Ovary (tissue), 3 donors: ENCODE results near the gene UBE2N.
"Not testable (repeated sequence)": the region's sequence is repeated elsewhere in the genome, so short reads cannot be mapped to it uniquely, and the experiment has no call there.

Experiments
- CTCF ChIP-seq, 3 donors: fragments of 450-650 bp in 2 of 3; fragments of 200-600 bp in 1 of 3; IDR thresholded peaks; one replicate each; pipeline versions ENCODE4 v1.5.1 to v1.8.0; 2016 to 2022; ENCODE audit warnings: antibody characterized with exemption in 3 of 3, mild to moderate bottlenecking in 1 of 3
- POLR2A ChIP-seq: fragments of 450-650 bp; IDR thresholded peaks from one replicate; pipeline ENCODE4 v1.6.1; 2017; ENCODE audit warnings: antibody characterized with exemption, mild to moderate bottlenecking, moderate library complexity
- donor health status: DM: no; HTN: no; CAD: no.

- TF ChIP-seq CTCF (IDR thresholded peaks at IDR 0.05); POLR2A: not testable (repeated sequence)
These were observed 42.4 kb downstream of the UBE2N start for GRCh38 chr12:93399183-93399863.
